Endodermal cell (in vitro differentiated cells): ENCODE results near the gene PLCL2. TPM values are rescaled to one million over a fixed set of nuclear protein-coding genes. Genes with fewer than 3 reads are reported as not detected.

Experiments used
- DNase-seq: peaks from one replicate; pipeline ENCODE4 v3.0.0-alpha.2; 2017
- H3K27ac ChIP-seq: 2 replicates; pipeline ENCODE4 v1.5.1; 2013; ENCODE audit warnings: mild to moderate bottlenecking, low read depth, low read length, moderate library complexity
- H3K27me3 ChIP-seq: 2 replicates; pipeline ENCODE4 v1.6.1; 2013; ENCODE audit warnings: mild to moderate bottlenecking, low read length, moderate library complexity; ENCODE audit not compliant: insufficient read depth, control insufficient read depth, poor library complexity, severe bottlenecking
- H3K36me3 ChIP-seq: 2 replicates; pipeline ENCODE4 v1.7.0; 2013; ENCODE audit warnings: mild to moderate bottlenecking, low read length, moderate library complexity; ENCODE audit not compliant: control insufficient read depth, insufficient read depth
- H3K4me1 ChIP-seq: one replicate; pipeline ENCODE4 v1.7.0; 2013; ENCODE audit warnings: low read length; ENCODE audit not compliant: control insufficient read depth, insufficient read depth
- H3K4me3 ChIP-seq: 2 replicates; pipeline ENCODE4 v1.5.1; 2013; ENCODE audit warnings: mild to moderate bottlenecking, low read length, moderate library complexity
- H3K9ac ChIP-seq: 2 replicates; pipeline ENCODE4 v1.6.1; 2013; ENCODE audit warnings: mild to moderate bottlenecking, low read length, moderate library complexity; ENCODE audit not compliant: poor library complexity, severe bottlenecking; ENCODE audit errors: extremely low read depth
- H3K9me3 ChIP-seq: 2 replicates; pipeline ENCODE4 v1.6.1; 2013; ENCODE audit warnings: mild to moderate bottlenecking, low read length, moderate library complexity; ENCODE audit not compliant: control insufficient read depth
- H3K27ac Mint-ChIP-seq: 2 replicates; pipeline ENCODE4 v1.8.0; 2020; ENCODE audit warnings: mixed read lengths
- H3K27me3 Mint-ChIP-seq: 2 replicates; pipeline ENCODE4 v1.8.0; 2021; ENCODE audit warnings: mild to moderate bottlenecking, mixed read lengths; ENCODE audit not compliant: insufficient read depth
- H3K36me3 Mint-ChIP-seq: 2 replicates; pipeline ENCODE4 v1.8.0; 2020; ENCODE audit warnings: low read depth, mixed read lengths
- H3K4me1 Mint-ChIP-seq: 2 replicates; pipeline ENCODE4 v1.8.0; 2020; ENCODE audit warnings: mixed read lengths
- H3K4me3 Mint-ChIP-seq: 2 replicates; pipeline ENCODE4 v1.8.0; 2020; ENCODE audit warnings: mild to moderate bottlenecking, moderate library complexity, mixed read lengths
- H3K9me3 Mint-ChIP-seq: 2 replicates; pipeline ENCODE4 v1.8.0; 2020; ENCODE audit warnings: mild to moderate bottlenecking, mixed read lengths
- WGBS, 2 experiments: methylation state at CpG; one replicate each; pipeline versions ENCODE4 v1.1.5 to v1.1.7; 2013; ENCODE audit warnings: missing lambda C conversion rate in 2 of 2, mixed read lengths in 1 of 2; ENCODE audit not compliant: insufficient coverage in 1 of 2, insufficient read length in 1 of 2; 5-methylcytosine and 5-hydroxymethylcytosine counted together
- total RNA-seq, 2 donors: library from RNA; stranded (reverse); fragmentation: NEBNext Ultra II Directional in 1 of 2; extraction: Animal tissue kit (Norgen Biotek cat#: 25700) in 1 of 2; gene quantifications; 2 replicates in 1 of 2; 3 replicates in 1 of 2; pipeline ENCODE4 v1.2.1, GENCODE V29; 2021
- TF ChIP-seq, protein P1 (sequence below): fragments of 200-600 bp; sonication (generic); conservative IDR thresholded peaks from 2 replicates; pipeline ENCODE4 v1.5.0; 2021; ENCODE audit warnings: antibody characterized with exemption, mild to moderate bottlenecking

Gene PLCL2
- total RNA-seq, 2 donors from 2014 or later: 4.2 to 6.9 TPM

DNA sequence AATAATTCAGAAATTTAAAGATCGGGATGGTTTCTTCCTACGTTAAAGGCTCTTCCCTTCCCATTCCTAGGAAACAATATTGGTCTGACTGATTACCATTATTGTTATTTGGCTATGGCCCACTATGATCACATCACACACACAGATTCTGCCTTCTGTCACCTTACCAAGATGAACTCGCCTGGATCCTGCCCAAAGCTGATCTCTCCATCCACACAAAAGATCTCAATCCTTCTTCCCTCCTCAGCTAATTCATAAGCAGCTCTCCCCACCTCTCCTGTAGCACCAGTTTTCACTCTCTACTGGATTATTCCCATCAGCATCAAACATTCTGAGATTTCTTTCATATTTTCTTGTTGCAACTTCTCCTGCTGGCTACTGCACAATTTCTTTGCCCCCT is 25.0 kb downstream of the PLCL2 start:
- Mint-ChIP-seq H3K36me3 (no peaks in the 10 kb centered on the region), H3K9me3 (no peaks in the 10 kb centered on the region), H3K27ac (no peak overlapping the region), H3K27me3 (no peaks in the 10 kb centered on the region), H3K4me1 (peaks cover 5% of the 10 kb centered on the region), H3K4me3 (no peak overlapping the region)
- Histone ChIP-seq H3K9ac (no peak overlapping the region), H3K27me3 (no peaks in the 10 kb centered on the region), H3K36me3 (no peaks in the 10 kb centered on the region), H3K9me3 (no peaks in the 10 kb centered on the region), H3K27ac (no peak overlapping the region), H3K4me1 (no peaks in the 10 kb centered on the region), H3K4me3 (no peak overlapping the region)
- DNase-seq: no peak
- 90% methylated on average over 2 to 3 of the region's 3 CpGs for WGBS, 2 experiments
- TF ChIP-seq, protein P1, sequence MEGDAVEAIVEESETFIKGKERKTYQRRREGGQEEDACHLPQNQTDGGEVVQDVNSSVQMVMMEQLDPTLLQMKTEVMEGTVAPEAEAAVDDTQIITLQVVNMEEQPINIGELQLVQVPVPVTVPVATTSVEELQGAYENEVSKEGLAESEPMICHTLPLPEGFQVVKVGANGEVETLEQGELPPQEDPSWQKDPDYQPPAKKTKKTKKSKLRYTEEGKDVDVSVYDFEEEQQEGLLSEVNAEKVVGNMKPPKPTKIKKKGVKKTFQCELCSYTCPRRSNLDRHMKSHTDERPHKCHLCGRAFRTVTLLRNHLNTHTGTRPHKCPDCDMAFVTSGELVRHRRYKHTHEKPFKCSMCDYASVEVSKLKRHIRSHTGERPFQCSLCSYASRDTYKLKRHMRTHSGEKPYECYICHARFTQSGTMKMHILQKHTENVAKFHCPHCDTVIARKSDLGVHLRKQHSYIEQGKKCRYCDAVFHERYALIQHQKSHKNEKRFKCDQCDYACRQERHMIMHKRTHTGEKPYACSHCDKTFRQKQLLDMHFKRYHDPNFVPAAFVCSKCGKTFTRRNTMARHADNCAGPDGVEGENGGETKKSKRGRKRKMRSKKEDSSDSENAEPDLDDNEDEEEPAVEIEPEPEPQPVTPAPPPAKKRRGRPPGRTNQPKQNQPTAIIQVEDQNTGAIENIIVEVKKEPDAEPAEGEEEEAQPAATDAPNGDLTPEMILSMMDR: no peak

DNA sequence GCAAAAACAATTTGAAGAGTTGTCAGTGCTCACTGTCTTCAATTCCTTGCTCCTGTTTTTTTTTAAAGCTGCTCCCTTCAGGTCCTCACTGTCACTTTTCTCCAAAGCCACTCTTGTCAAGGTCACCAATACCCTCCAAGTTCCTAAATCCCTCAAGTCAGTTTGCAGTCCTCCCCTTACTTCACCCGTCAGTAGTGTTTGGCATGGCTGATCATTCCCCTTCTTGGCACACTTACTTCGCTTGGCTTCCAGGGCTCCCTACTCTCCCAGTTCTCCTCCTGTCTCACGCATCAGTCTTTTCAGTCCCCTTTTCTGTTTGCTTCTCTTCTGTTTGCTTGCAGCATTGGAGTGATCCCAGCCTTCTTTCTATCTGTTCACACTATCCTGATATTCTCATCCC is 25.5 kb downstream of the PLCL2 start:
- H3K27ac Mint-ChIP-seq: no peak overlapping the region
- TF ChIP-seq, protein P1: no peak
- Histone ChIP-seq H3K36me3 (no peaks in the 10 kb centered on the region), H3K27me3 (no peaks in the 10 kb centered on the region), H3K9me3 (no peaks in the 10 kb centered on the region), H3K4me3 (no peak overlapping the region), H3K9ac (no peak overlapping the region), H3K27ac (no peak overlapping the region), H3K4me1 (no peaks in the 10 kb centered on the region)
- H3K9me3 Mint-ChIP-seq: no peaks in the 10 kb centered on the region
- H3K4me3 Mint-ChIP-seq: no peak overlapping the region
- H3K4me1 Mint-ChIP-seq: peaks cover 5% of the 10 kb centered on the region
- no peaks in the 10 kb centered on the region for H3K27me3 Mint-ChIP-seq
- WGBS, 2 experiments: 89 to 97% methylated on average over 3 of the region's 3 CpGs
- DNase-seq: no peak
- no peaks in the 10 kb centered on the region for H3K36me3 Mint-ChIP-seq

DNA sequence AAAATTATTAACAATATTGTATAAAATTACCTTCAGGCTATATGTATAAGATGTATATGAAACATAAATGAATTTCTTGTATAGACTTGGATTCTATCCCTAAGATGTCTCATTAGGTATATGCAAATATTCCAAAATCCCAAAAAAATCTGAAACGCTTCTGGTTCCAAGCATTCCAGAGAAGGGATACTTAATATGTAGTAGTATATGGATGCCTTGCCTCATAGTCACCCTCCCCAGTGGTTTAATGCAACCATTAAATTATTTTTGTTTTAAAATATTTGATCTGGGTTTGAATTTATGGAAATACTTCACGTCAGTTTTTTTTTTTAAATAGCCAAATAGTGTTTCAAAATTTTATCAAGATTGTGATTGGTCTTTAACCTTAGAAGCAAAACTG is 27.2 kb downstream of the PLCL2 start:
- H3K4me3 ChIP-seq: no peak overlapping the region
- H3K9me3 ChIP-seq: no peaks in the 10 kb centered on the region
- H3K27ac ChIP-seq: no peak overlapping the region
- 81 to 100% methylated on average over 1 to 2 of the region's 2 CpGs for WGBS, 2 experiments
- H3K27me3 Mint-ChIP-seq: no peaks in the 10 kb centered on the region
- no peak overlapping the region for H3K9ac ChIP-seq
- H3K4me1 Mint-ChIP-seq: peaks cover 5% of the 10 kb centered on the region
- TF ChIP-seq, protein P1: no peak
- no peak overlapping the region for H3K27ac Mint-ChIP-seq
- H3K4me1 ChIP-seq: no peaks in the 10 kb centered on the region
- no peaks in the 10 kb centered on the region for H3K36me3 Mint-ChIP-seq
- H3K27me3 ChIP-seq: no peaks in the 10 kb centered on the region
- no peak for DNase-seq
- no peak overlapping the region for H3K4me3 Mint-ChIP-seq
- H3K9me3 Mint-ChIP-seq: no peaks in the 10 kb centered on the region
- H3K36me3 ChIP-seq: no peaks in the 10 kb centered on the region
